Gastrocnemius medialis (tissue), 4 donors: ENCODE results near the gene MSRB3.

Experiments
- CTCF ChIP-seq, 5 experiments: fragments of 450-650 bp in 3 of 5; fragments of 200-600 bp in 2 of 5; sonication (generic) in 2 of 5; IDR thresholded peaks in 4 of 5; conservative IDR thresholded peaks in 1 of 5; 1 replicate in 4 of 5; 2 replicates in 1 of 5; pipeline ENCODE4 v1.5.1; 2016 to 2019; ENCODE audit warnings: antibody characterized with exemption in 5 of 5, mild to moderate bottlenecking in 3 of 5, moderate library complexity in 3 of 5
- POLR2A ChIP-seq, 2 donors: fragments of 450-650 bp; IDR thresholded peaks; one replicate each; pipeline ENCODE4 v1.6.1; 2017; ENCODE audit warnings: antibody characterized with exemption in 2 of 2, mild to moderate bottlenecking in 2 of 2, moderate library complexity in 2 of 2

GRCh38 chr12:65257986-65258385, 20.5 kb upstream of the MSRB3 start:
- TF ChIP-seq POLR2A (IDR thresholded peaks at IDR 0.05) (no peak), CTCF (IDR thresholded peaks at IDR 0.05 in 4 of 5, conservative IDR thresholded peaks at IDR 0.05 in 1 of 5) (no peak)
